K562 (cell line): Measurements from ENCODE around the gene STX3.

ENCODE experiments used
- CHAMP1 ChIP-seq: fragments of 450-650 bp; IDR thresholded peaks from 2 replicates; pipeline ENCODE4 v1.6.1; 2016; ENCODE audit warnings: mild to moderate bottlenecking
- CTCF ChIP-seq, 3 experiments: IDR thresholded peaks in 2 of 3; conservative IDR thresholded peaks in 1 of 3; 2 replicates each; pipeline ENCODE4 v1.5.1; 2011 to 2012; ENCODE audit warnings: low read length in 3 of 3, mild to moderate bottlenecking in 3 of 3, control low read depth in 2 of 3, improper control_type of control experiment in 1 of 3, inconsistent platforms in 1 of 3, low read depth in 1 of 3, mixed read lengths in 1 of 3, moderate library complexity in 1 of 3; ENCODE audit not compliant: insufficient read depth in 2 of 3
- MYC ChIP-seq, 2 experiments: fragments of 250-450 bp in 1 of 2; sonication (Bioruptor Pico) in 1 of 2; IDR thresholded peaks; 2 replicates each; pipeline versions ENCODE4 v1.5.1 to v1.6.1; 2012 to 2021; ENCODE audit warnings: low read depth in 2 of 2, borderline replicate concordance in 1 of 2, improper control_type of control experiment in 1 of 2, low read length in 1 of 2, mild to moderate bottlenecking in 1 of 2, moderate library complexity in 1 of 2
- NRF1 ChIP-seq, 2 experiments: fragments of 450-650 bp; IDR thresholded peaks in 1 of 2; conservative IDR thresholded peaks in 1 of 2; 2 replicates each; pipeline ENCODE4 v1.6.1; 2014; ENCODE audit warnings: mild to moderate bottlenecking in 2 of 2
- PML ChIP-seq: IDR thresholded peaks from 2 replicates; pipeline ENCODE4 v1.6.1; 2012; ENCODE audit warnings: low read length, inconsistent platforms
- SP1 ChIP-seq: sonication (generic); formaldehyde crosslinking; IDR thresholded peaks from 2 replicates; pipeline ENCODE4 v1.8.1; 2022; ENCODE audit warnings: mild to moderate bottlenecking, missing genetic modification reagents
- ZNF41 ChIP-seq: fragments of 250-450 bp; sonication (Bioruptor Pico); conservative IDR thresholded peaks from 2 replicates; pipeline ENCODE4 v1.4.0; 2020; ENCODE audit warnings: mild to moderate bottlenecking
- ZNF76 ChIP-seq: fragments of 250-450 bp; sonication (Bioruptor Pico); IDR thresholded peaks from 2 replicates; pipeline ENCODE4 v1.4.0; 2020; ENCODE audit warnings: mild to moderate bottlenecking, moderate library complexity, borderline replicate concordance

- no peak for TF ChIP-seq SP1 (CRISPR knock-in tag)
- TF ChIP-seq MYC (IDR thresholded peaks at IDR 0.05; ENCODE audit: low read depth, low read length): no peak
- no peak for TF ChIP-seq MYC (CRISPR knock-in tag; IDR thresholded peaks at IDR 0.05; ENCODE audit: borderline replicate concordance, low read depth)
- TF ChIP-seq ZNF76 (CRISPR knock-in tag): no peak
- no peak for TF ChIP-seq ZNF41
- no peak for TF ChIP-seq CTCF (IDR thresholded peaks at IDR 0.05 in 2 of 3, conservative IDR thresholded peaks at IDR 0.05 in 1 of 3; ENCODE audit: insufficient read depth in 2 of 3, low read depth in 1 of 3, low read length in 3 of 3)
- TF ChIP-seq NRF1 (conservative IDR thresholded peaks at IDR 0.05 in 1 of 2, IDR thresholded peaks at IDR 0.05 in 1 of 2): no peak
- no peak for TF ChIP-seq PML
- TF ChIP-seq CHAMP1: no peak
Observed at GRCh38 chr11:59770869-59771268, 15.7 kb downstream of the STX3 start.
